Measurements from ENCODE around the gene TUBGCP6. TPM values are rescaled to one million over a fixed set of nuclear protein-coding genes. Genes with fewer than 3 reads are reported as not detected.

The TUBGCP6 gene
- total RNA-seq, 1 donor from 2014 or later = 48.5 TPM

DNA sequence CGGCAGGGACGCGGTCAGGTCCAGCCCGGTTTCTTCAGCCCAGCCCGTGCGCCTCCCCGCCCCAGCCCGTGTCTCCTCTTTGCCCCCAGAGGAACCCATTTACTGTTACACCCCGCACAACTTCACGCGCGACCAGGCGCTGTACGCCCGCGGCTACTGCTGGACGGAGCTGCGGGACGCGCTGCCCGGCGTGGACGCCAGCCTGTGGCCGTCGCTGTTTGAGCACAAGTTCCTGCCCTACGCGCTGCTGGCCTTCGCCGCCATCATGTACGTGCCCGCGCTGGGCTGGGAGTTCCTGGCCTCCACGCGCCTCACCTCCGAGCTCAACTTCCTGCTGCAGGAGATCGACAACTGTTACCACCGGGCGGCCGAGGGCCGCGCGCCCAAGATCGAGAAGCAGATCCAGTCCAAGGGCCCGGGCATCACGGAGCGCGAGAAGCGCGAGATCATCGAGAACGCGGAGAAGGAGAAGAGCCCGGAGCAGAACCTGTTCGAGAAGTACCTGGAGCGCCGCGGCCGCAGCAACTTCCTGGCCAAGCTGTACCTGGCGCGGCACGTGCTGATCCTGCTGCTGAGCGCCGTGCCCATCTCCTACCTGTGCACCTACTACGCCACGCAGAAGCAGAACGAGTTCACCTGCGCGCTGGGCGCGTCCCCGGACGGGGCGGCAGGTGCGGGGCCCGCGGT lies 67.8 kb downstream of the TUBGCP6 start:
- Mint-ChIP-seq H3K4me3 (ENCODE audit: unreplicated experiment) (no peak overlapping the region), H3K27me3 (ENCODE audit: unreplicated experiment) (peaks cover 19% of the 10 kb centered on the region), H3K36me3 (ENCODE audit: low read depth, unreplicated experiment) (no peaks in the 10 kb centered on the region), H3K27ac (ENCODE audit: unreplicated experiment) (no peak overlapping the region), H3K9me3 (ENCODE audit: unreplicated experiment) (no peaks in the 10 kb centered on the region), H3K4me1 (ENCODE audit: unreplicated experiment) (no peaks in the 10 kb centered on the region)
- TF ChIP-seq, protein P1, sequence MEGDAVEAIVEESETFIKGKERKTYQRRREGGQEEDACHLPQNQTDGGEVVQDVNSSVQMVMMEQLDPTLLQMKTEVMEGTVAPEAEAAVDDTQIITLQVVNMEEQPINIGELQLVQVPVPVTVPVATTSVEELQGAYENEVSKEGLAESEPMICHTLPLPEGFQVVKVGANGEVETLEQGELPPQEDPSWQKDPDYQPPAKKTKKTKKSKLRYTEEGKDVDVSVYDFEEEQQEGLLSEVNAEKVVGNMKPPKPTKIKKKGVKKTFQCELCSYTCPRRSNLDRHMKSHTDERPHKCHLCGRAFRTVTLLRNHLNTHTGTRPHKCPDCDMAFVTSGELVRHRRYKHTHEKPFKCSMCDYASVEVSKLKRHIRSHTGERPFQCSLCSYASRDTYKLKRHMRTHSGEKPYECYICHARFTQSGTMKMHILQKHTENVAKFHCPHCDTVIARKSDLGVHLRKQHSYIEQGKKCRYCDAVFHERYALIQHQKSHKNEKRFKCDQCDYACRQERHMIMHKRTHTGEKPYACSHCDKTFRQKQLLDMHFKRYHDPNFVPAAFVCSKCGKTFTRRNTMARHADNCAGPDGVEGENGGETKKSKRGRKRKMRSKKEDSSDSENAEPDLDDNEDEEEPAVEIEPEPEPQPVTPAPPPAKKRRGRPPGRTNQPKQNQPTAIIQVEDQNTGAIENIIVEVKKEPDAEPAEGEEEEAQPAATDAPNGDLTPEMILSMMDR (IDR thresholded peaks at IDR 0.05; ENCODE audit: unreplicated experiment) = no peak
- DNase-seq (ENCODE audit: low spot score) = no peak

DNA sequence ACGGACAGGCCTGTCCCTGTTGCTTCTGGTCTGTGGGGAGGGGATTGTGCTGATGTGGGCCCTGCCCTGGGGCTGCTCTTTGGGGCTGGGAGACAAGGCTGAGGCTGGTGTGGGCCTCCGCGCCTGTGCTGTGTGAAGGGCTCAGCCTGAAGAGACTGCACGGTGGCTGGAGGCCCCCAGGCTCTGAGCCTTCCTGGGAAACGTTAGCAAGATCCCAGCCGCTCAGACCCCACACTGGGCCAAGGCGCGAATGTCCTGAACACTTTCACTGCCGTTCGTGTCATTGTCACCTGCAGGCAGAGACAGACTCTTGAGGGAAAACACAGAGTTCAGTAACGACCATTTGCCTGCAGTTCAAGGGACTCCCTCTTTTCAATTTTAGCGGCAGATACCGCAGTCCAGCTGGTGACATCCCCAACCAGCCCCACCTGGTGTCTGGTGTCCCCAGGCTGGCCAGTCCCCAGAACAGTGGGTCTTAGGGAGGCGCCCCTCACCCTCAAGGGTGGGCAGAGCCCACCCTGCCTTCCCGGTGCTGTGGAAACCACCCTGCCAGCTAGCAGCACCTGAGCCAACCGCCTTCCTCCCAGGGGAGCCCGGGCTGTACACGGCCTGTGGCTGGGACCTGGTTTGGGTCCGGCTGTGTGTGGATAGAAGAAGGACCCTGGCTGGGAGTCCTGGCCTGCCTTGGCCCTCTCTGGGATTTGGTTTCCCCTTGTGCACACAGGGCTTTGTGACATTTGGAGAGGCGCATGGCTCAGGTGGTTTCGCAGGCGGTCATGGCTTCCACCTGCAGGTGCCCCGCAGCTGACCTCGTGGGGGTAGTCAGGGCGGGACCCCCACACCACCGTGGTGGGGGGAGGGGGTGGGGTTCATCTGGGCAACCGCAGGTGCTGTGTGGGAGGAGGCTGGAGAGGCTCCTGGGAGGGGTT lies 68.6 kb downstream of the TUBGCP6 start:
- Mint-ChIP-seq H3K36me3 (ENCODE audit: low read depth, unreplicated experiment) (no peaks in the 10 kb centered on the region), H3K27ac (ENCODE audit: unreplicated experiment) (no peak overlapping the region), H3K27me3 (ENCODE audit: unreplicated experiment) (peaks cover 21% of the 10 kb centered on the region), H3K4me1 (ENCODE audit: unreplicated experiment) (no peaks in the 10 kb centered on the region), H3K4me3 (ENCODE audit: unreplicated experiment) (no peak overlapping the region), H3K9me3 (ENCODE audit: unreplicated experiment) (no peaks in the 10 kb centered on the region)
- DNase-seq (ENCODE audit: low spot score) = no peak
- TF ChIP-seq, protein P1 (IDR thresholded peaks at IDR 0.05; ENCODE audit: unreplicated experiment) = no peak

DNA sequence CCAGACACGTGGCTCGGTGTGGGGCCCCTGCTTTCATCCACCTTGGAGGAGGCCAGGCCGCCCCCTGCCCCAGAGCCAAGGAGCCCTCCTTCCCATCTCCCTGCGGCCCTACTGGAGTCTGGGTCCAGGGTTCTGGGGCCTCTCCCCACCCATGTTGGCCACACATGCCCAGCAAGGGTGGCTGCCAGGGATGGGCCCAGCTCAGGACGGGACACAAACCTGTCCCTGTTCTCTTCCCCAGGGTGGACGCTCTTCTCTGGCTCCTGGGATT lies 69.7 kb downstream of the TUBGCP6 start:
- H3K27ac Mint-ChIP-seq (ENCODE audit: unreplicated experiment) = no peak overlapping the region
- no peak for DNase-seq (ENCODE audit: low spot score)
- peaks cover 24% of the 10 kb centered on the region for H3K27me3 Mint-ChIP-seq (ENCODE audit: unreplicated experiment)
- TF ChIP-seq, protein P1 (IDR thresholded peaks at IDR 0.05; ENCODE audit: unreplicated experiment) = no peak
- no peaks in the 10 kb centered on the region for H3K36me3 Mint-ChIP-seq (ENCODE audit: low read depth, unreplicated experiment)
- no peak overlapping the region for H3K4me3 Mint-ChIP-seq (ENCODE audit: unreplicated experiment)
- H3K4me1 Mint-ChIP-seq (ENCODE audit: unreplicated experiment) = no peaks in the 10 kb centered on the region
- H3K9me3 Mint-ChIP-seq (ENCODE audit: unreplicated experiment) = no peaks in the 10 kb centered on the region

DNA sequence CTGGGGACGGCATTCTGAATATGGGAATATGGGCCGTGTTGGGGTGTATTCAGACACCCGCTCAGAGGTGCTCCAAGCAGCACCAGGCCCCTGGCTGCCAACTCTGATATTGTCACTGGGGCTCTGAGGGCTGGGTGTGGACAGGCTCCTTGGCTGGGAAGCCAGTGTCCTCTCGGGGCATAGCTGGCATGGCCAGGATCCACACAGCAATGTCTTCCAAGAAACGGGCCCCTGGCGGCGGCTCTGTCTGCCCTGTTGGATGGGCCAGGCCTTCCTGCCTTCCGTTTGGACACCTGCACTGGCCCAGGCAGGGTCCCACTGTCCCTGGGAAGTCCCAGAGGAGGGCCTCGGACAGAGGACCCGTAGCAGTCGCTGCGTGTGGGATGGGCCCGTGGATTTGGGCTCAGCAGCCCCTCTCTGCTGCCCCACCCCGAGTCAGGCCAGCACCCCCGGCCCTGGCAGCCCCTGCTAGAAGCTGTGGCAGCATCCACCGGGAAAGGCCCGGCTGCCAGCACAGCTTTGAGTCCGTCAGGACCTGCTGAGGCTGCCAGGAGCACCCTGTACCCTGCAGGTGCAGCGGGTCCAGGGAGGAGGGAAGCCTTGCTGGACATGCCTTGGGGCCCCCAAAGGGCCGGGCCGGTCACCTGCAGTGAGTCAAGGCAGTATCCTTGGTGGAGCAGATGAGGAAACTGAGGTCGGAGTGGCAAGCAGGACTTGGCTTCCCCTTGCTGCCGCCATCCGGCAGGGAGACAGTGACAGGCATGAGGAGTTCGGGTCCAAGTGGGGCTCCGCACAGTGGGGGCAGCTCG lies 70.2 kb downstream of the TUBGCP6 start:
- no peak for DNase-seq (ENCODE audit: low spot score)
- Mint-ChIP-seq H3K4me3 (ENCODE audit: unreplicated experiment) (no peak overlapping the region), H3K4me1 (ENCODE audit: unreplicated experiment) (no peaks in the 10 kb centered on the region), H3K27ac (ENCODE audit: unreplicated experiment) (no peak overlapping the region), H3K27me3 (ENCODE audit: unreplicated experiment) (peaks cover 21% of the 10 kb centered on the region), H3K9me3 (ENCODE audit: unreplicated experiment) (no peaks in the 10 kb centered on the region), H3K36me3 (ENCODE audit: low read depth, unreplicated experiment) (no peaks in the 10 kb centered on the region)
- TF ChIP-seq, protein P1 (IDR thresholded peaks at IDR 0.05; ENCODE audit: unreplicated experiment) = no peak

Data from endothelial cell (in vitro differentiated cells).